GM12878 (cell line): ENCODE measurements around the gene KMO. TPM values are rescaled to one million over a fixed set of nuclear protein-coding genes. Genes with fewer than 3 reads are reported as not detected.

Experiments used
- ATAC-seq: fragments of 200-7000 bp; cut with Tn5 transposase; 3 replicates; pipeline ENCODE4 v1.9.1; 2020; ENCODE audit warnings: mild to moderate bottlenecking, moderate library complexity
- BruUV-seq: library from RNA; stranded (reverse); fragments of 400-500 nt; replicated peaks from 2 replicates; lab custom pipeline; 2021; lab: Mats Ljungman, UMichigan
- CTCF ChIA-PET: fragments of 300-600 bp; sonication (Branson Sonifier 250); formaldehyde crosslinking; extraction: SDS; loops from one replicate; lab custom pipeline; 2021; ENCODE audit warnings: inconsistent platforms; lab: Yijun Ruan, JAX
- POLR2A ChIA-PET: fragments of 350-600 bp; formaldehyde crosslinking; extraction: SDS; loops from one replicate; lab custom pipeline; 2021; ENCODE audit warnings: inconsistent platforms; lab: Charles Lee
- RAD21 ChIA-PET: fragments of 300-600 bp; sonication (Branson Sonifier 250); formaldehyde crosslinking; loops from one replicate; lab custom pipeline; 2023; ENCODE audit warnings: antibody characterized with exemption; ENCODE audit not compliant: unreplicated experiment; lab: Charles Lee
- SMC1A ChIA-PET: fragments of 300-600 bp; sonication (Branson Sonifier 250); formaldehyde crosslinking; loops from one replicate; lab custom pipeline; 2023; ENCODE audit not compliant: unreplicated experiment, uncharacterized antibody; lab: Charles Lee
- DNase-seq: peaks from one replicate; pipeline ENCODE4 v3.0.0-alpha.2; 2011; ENCODE audit warnings: low read depth, low spot score
- FAIRE-seq: peaks from 3 replicates; lab custom pipeline; 2011; peaks lifted over from hg19 to GRCh38; lab: Jason Lieb, UNC
- H2AFZ ChIP-seq: 2 replicates; pipeline ENCODE4 v1.6.0; 2011; ENCODE audit warnings: low read depth, low read length, control low read depth; ENCODE audit not compliant: control insufficient read depth
- H3K27ac ChIP-seq: 2 replicates; pipeline ENCODE4 v1.5.1; 2011; ENCODE audit warnings: control low read depth; ENCODE audit not compliant: control insufficient read depth, insufficient read depth
- H3K27me3 ChIP-seq, 2 experiments: replicated peaks in 1 of 2; 2 replicates each; pipeline versions ENCODE4 v1.6.0 to v1.6.1; 2011; ENCODE audit warnings: low read length in 1 of 2; ENCODE audit not compliant: control insufficient read depth in 2 of 2, insufficient read depth in 2 of 2
- H3K36me3 ChIP-seq, 2 experiments: 2 replicates each; pipeline ENCODE4 v1.5.1; 2011; ENCODE audit warnings: low read length in 1 of 2; ENCODE audit not compliant: control insufficient read depth in 2 of 2, insufficient read depth in 2 of 2
- H3K4me1 ChIP-seq: 2 replicates; pipeline ENCODE4 v1.6.1; 2011; ENCODE audit warnings: mild to moderate bottlenecking, low read length, moderate library complexity, mixed read lengths; ENCODE audit not compliant: control insufficient read depth, insufficient read depth
- H3K4me2 ChIP-seq: 2 replicates; pipeline ENCODE4 v1.6.0; 2011; ENCODE audit warnings: control low read depth; ENCODE audit not compliant: control insufficient read depth, insufficient read depth
- H3K4me3 ChIP-seq: fragments of 200-600 bp; sonication (generic); 2 replicates; pipeline ENCODE4 v1.5.1; 2016
- H3K79me2 ChIP-seq: 2 replicates; pipeline ENCODE4 v1.6.0; 2011; ENCODE audit warnings: low read length; ENCODE audit not compliant: control insufficient read depth, insufficient read depth
- H3K9ac ChIP-seq: 2 replicates; pipeline ENCODE4 v1.8.0; 2011; ENCODE audit warnings: low read length, control low read depth, mixed read lengths; ENCODE audit not compliant: control insufficient read depth, insufficient read depth
- H3K9me3 ChIP-seq: replicated peaks from 3 replicates; pipeline ENCODE4 v1.5.1; 2011; ENCODE audit warnings: mild to moderate bottlenecking, low read length; ENCODE audit not compliant: control insufficient read depth, insufficient read depth
- H4K20me1 ChIP-seq: 2 replicates; pipeline ENCODE4 v1.6.0; 2011; ENCODE audit not compliant: control insufficient read depth, insufficient read depth
- BACH1 ChIP-seq: fragments of 450-650 bp; IDR thresholded peaks from 2 replicates; pipeline ENCODE4 v1.6.1; 2017; ENCODE audit warnings: mild to moderate bottlenecking, borderline replicate concordance
- BHLHE40 ChIP-seq, 2 experiments: fragments of 450-650 bp in 1 of 2; IDR thresholded peaks; 2 replicates each; pipeline ENCODE4 v1.6.1; 2011 to 2017; ENCODE audit warnings: low read depth in 2 of 2, borderline replicate concordance in 1 of 2, improper control_type of control experiment in 1 of 2, low read length in 1 of 2, mild to moderate bottlenecking in 1 of 2
- FOXK2 ChIP-seq: fragments of 450-650 bp; IDR thresholded peaks from 2 replicates; pipeline ENCODE4 v1.6.1; 2017; ENCODE audit warnings: mild to moderate bottlenecking, moderate library complexity
- HDAC6 ChIP-seq: fragments of 200-600 bp; sonication (generic); IDR thresholded peaks from one replicate; pipeline ENCODE4 v1.8.0; 2017; ENCODE audit warnings: antibody characterized with exemption; ENCODE audit not compliant: unreplicated experiment
- MEF2A ChIP-seq: IDR thresholded peaks from 2 replicates; pipeline ENCODE4 v1.6.1; 2011; ENCODE audit warnings: low read depth, mild to moderate bottlenecking, low read length, moderate library complexity; ENCODE audit not compliant: insufficient read depth
- MEF2B ChIP-seq: fragments of 450-650 bp; IDR thresholded peaks from 2 replicates; pipeline ENCODE4 v1.6.1; 2018; ENCODE audit warnings: mild to moderate bottlenecking, moderate library complexity; ENCODE audit not compliant: partially characterized antibody, poor library complexity, severe bottlenecking
- MXI1 ChIP-seq: fragments of 150-350 bp; IDR thresholded peaks from 2 replicates; pipeline ENCODE4 v1.6.1; 2011; ENCODE audit warnings: low read depth, mild to moderate bottlenecking, inconsistent platforms, low read length, improper control_type of control experiment
- NKRF ChIP-seq: fragments of 450-650 bp; conservative IDR thresholded peaks from 2 replicates; pipeline ENCODE4 v1.6.1; 2017; ENCODE audit warnings: mild to moderate bottlenecking, moderate library complexity
- NR2C2 ChIP-seq: IDR thresholded peaks from 2 replicates; pipeline ENCODE4 v1.6.1; 2011; ENCODE audit warnings: borderline replicate concordance, low read depth; ENCODE audit not compliant: control insufficient read depth, insufficient read length
- PML ChIP-seq: IDR thresholded peaks from 2 replicates; pipeline ENCODE4 v1.6.1; 2012; ENCODE audit warnings: low read length, inconsistent platforms
- POLR2AphosphoS2 ChIP-seq: IDR thresholded peaks from 2 replicates; pipeline ENCODE4 v1.6.1; 2011; ENCODE audit warnings: low read depth, mild to moderate bottlenecking, low read length, improper control_type of control experiment, moderate library complexity
- RB1 ChIP-seq: fragments of 450-650 bp; formaldehyde crosslinking; IDR thresholded peaks from 2 replicates; pipeline ENCODE4 v1.6.1; 2017; ENCODE audit warnings: mild to moderate bottlenecking, borderline replicate concordance
- SPI1 ChIP-seq: IDR thresholded peaks from 2 replicates; pipeline ENCODE4 v1.6.1; 2011; ENCODE audit warnings: low read depth, mild to moderate bottlenecking, low read length, moderate library complexity, borderline replicate concordance; ENCODE audit not compliant: insufficient read depth
- SUZ12 ChIP-seq: fragments of 200-600 bp; sonication (generic); IDR thresholded peaks from one replicate; pipeline ENCODE4 v1.6.1; 2018; ENCODE audit warnings: antibody characterized with exemption, mild to moderate bottlenecking; ENCODE audit not compliant: unreplicated experiment
- YBX1 ChIP-seq: fragments of 450-650 bp; IDR thresholded peaks from 2 replicates; pipeline ENCODE4 v1.6.1; 2016; ENCODE audit warnings: antibody characterized with exemption
- WGBS: methylation state at CpG from one replicate; pipeline ENCODE4 v1.1.6; 2016; ENCODE audit warnings: low lambda C conversion rate; ENCODE audit not compliant: insufficient replicate concordance, insufficient coverage; ENCODE audit errors: missing lambda C conversion rate; 5-methylcytosine and 5-hydroxymethylcytosine counted together
- in situ Hi-C: fragments of 300-500 bp; cut with MboI; formaldehyde crosslinking; loops from 9 replicates; pipeline ENCODE4 v1.14.3; 2018; ENCODE audit warnings: mixed read lengths
- intact Hi-C: fragments of 100-400 bp; cut with micrococcal nuclease; formaldehyde crosslinking; loops from one replicate; pipeline ENCODE4 v1.14.2; 2022; ENCODE audit not compliant: unreplicated experiment
- polyA plus RNA-seq, 11 experiments: library from polyadenylated mRNA; depleted of rRNA in 4 of 11; unstranded in 6 of 11; stranded (reverse) in 5 of 11; fragments of >200 nt; fragmentation: Nextera tagmentation in 4 of 11; fragmentation: Illumina TruSeq in 1 of 11; extraction: Ambion mirVana in 4 of 11; extraction: Trizol in 1 of 11; gene quantifications; 1 replicate in 1 of 11; 2 replicates in 10 of 11; pipeline versions ENCODE4 v1.2.1 to v1.2.3, GENCODE V29; 2011 to 2016; ENCODE audit warnings: inconsistent platforms in 2 of 11, missing spikeins in 2 of 11, low read depth in 1 of 11
- total RNA-seq, 4 experiments: library from RNA; depleted of rRNA in 3 of 4; stranded (reverse); fragments of >200 nt in 3 of 4; fragmentation: Illumina TruSeq in 1 of 4; extraction: Trizol in 1 of 4; gene quantifications; 2 replicates each; pipeline versions ENCODE4 v1.2.1 to v1.2.3, GENCODE V29; 2013 to 2021
- TF ChIP-seq, protein P1 (sequence below): fragments of 450-650 bp; formaldehyde crosslinking; IDR thresholded peaks from 2 replicates; pipeline ENCODE4 v1.5.0; 2022; ENCODE audit warnings: mild to moderate bottlenecking, missing genetic modification characterization

KMO gene
- total and polyA plus RNA-seq, 10 of the 15 experiments (the other 5 are each of a cell fraction or from before 2014, with no cell fraction given): 0.68 to 5.9 (median 1.5) TPM

DNA sequence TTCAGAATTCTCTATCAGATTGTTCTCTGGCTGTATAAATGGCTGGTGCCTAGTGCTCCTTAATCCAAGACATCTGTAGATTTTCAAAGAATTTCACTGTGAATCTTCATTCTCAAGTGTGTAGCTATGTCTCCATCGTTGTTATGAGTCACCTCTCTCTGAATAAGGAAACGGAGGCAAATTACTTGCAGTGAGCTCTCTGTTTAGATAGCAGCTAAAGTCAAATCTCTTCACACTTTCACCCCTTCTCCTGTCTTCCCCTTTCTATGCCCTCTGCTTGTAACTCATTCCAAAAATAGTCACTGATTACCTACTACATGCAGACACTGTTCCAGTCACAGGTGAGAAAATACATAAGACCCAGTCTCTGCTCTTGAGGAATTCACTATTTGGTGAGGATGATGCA lies 68.3 kb downstream of the KMO start:
- FAIRE-seq: no peak

More for the DNA sequence above, 68.3 kb downstream of the KMO start:
- SMC1A ChIA-PET: interaction anchor here (1.1 kb wide), 2 partner anchors 11 to 49 kb away, joined by 3 to 4 read pairs; no protein-coding TSS in a partner anchor
- no peak overlapping the region for H3K4me2 ChIP-seq
- 3% methylated on average over 2 of the region's 2 CpGs for WGBS
- H3K36me3 ChIP-seq: no peaks in the 10 kb centered on the region
- no TSS peak for BruUV-seq
- H3K9me3 ChIP-seq: no peaks in the 10 kb centered on the region
- in situ Hi-C loops (no loop called here), intact Hi-C loops (no loop called here)
- CTCF ChIA-PET: interaction anchor here (0.6 to 1.2 kb wide), 3 partner anchors 9 to 250 kb away, joined by 3 to 4 read pairs (median 4); no protein-coding TSS in a partner anchor
- POLR2A ChIA-PET: no interaction called here
- DNase-seq: peak; percentile 23
- RAD21 ChIA-PET: interaction anchor here (1.0 kb wide), 1 partner anchor 10 kb away, joined by 4 read pairs; no protein-coding TSS in a partner anchor
- H3K4me3 ChIP-seq: no peak overlapping the region
- H4K20me1 ChIP-seq: no peaks in the 10 kb centered on the region
- H2AFZ ChIP-seq: peak overlapping the region; percentile 25; the same call in 1 of the 2 replicates
- TF ChIP-seq FOXK2: no peak
- no peak for TF ChIP-seq BHLHE40 (IDR thresholded peaks at IDR 0.05; ENCODE audit: borderline replicate concordance in 1 of 2, low read depth in 2 of 2, low read length in 1 of 2)
- TF ChIP-seq POLR2AphosphoS2: no peak
- 0 out of 2 replicates have a peak, but pooled peaks have one; percentile 19 for TF ChIP-seq SPI1
- no peak for TF ChIP-seq HDAC6
- TF ChIP-seq YBX1: no peak
- peak; percentile 77; the same call in 1 of the 2 replicates for TF ChIP-seq MEF2A
- TF ChIP-seq RB1: no peak
- TF ChIP-seq NKRF: no peak
- TF ChIP-seq SUZ12: no peak
- no peak for TF ChIP-seq NR2C2
- TF ChIP-seq, protein P1, sequence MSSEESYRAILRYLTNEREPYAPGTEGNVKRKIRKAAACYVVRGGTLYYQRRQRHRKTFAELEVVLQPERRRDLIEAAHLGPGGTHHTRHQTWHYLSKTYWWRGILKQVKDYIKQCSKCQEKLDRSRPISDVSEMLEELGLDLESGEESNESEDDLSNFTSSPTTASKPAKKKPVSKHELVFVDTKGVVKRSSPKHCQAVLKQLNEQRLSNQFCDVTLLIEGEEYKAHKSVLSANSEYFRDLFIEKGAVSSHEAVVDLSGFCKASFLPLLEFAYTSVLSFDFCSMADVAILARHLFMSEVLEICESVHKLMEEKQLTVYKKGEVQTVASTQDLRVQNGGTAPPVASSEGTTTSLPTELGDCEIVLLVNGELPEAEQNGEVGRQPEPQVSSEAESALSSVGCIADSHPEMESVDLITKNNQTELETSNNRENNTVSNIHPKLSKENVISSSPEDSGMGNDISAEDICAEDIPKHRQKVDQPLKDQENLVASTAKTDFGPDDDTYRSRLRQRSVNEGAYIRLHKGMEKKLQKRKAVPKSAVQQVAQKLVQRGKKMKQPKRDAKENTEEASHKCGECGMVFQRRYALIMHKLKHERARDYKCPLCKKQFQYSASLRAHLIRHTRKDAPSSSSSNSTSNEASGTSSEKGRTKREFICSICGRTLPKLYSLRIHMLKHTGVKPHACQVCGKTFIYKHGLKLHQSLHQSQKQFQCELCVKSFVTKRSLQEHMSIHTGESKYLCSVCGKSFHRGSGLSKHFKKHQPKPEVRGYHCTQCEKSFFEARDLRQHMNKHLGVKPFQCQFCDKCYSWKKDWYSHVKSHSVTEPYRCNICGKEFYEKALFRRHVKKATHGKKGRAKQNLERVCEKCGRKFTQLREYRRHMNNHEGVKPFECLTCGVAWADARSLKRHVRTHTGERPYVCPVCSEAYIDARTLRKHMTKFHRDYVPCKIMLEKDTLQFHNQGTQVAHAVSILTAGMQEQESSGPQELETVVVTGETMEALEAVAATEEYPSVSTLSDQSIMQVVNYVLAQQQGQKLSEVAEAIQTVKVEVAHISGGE (CRISPR knock-in tag): no peak
- peak; percentile 16 for TF ChIP-seq MEF2B
- TF ChIP-seq PML: no peak
- no peak for TF ChIP-seq BACH1
- no peak for TF ChIP-seq MXI1
- TF ChIP-seq, all 136 proteins: peak for 3
- no peaks in the 10 kb centered on the region for H3K79me2 ChIP-seq
- H3K27ac ChIP-seq: no peak overlapping the region
- H3K9ac ChIP-seq: no peak overlapping the region
- H3K4me1 ChIP-seq: peaks cover 4% of the 10 kb centered on the region; the same call in 1 of the 2 replicates
- peak; percentile 55 for ATAC-seq
- H3K27me3 ChIP-seq: no peaks in the 10 kb centered on the region; a peak in 1 of 4 replicates
